Measurements from ENCODE around the gene TNFRSF11A. TPM values are rescaled to one million over a fixed set of nuclear protein-coding genes. Genes with fewer than 3 reads are reported as not detected.

TNFRSF11A gene
- total and polyA plus RNA-seq, 10 donors = 0.29 to 11.8 (median 4.2) TPM

DNA sequence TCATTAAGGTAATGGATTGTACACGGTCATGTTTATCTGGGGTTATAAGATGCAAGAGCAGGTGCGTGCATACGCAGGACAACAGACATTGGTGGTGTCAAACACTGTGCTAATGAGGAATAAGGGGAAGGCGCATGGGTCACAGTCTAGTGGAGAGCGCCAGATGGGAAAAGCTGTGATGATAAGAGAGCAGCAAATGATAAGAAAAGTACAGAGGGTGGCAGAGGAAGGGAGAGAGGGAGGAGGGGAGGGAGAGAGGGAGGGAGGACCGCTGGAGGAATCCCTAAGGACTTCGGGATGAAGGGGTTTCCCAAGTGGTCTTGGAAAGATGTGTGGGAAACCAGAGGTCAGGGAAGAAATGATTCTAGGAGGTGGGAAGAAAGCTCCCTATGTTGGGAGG lies 2.9 kb downstream of the TNFRSF11A start:
- Histone ChIP-seq H3K4me1 (peaks cover 17 to 81% (median 51%) of the 10 kb centered on the region in 6 donors), H3K9me3 (no peaks in the 10 kb centered on the region), H3K4me3 (no peak overlapping the region), H3K36me3 (no peaks in the 10 kb centered on the region), H3K27me3 (replicated peaks in 1 of 7) (peaks cover 3 to 97% (median 44%) of the 10 kb centered on the region in 7 donors), H3K27ac (no peak overlapping the region)
- no peak for DNase-seq
- 71 to 81% (median 79%) methylated on average over 7 of the region's 7 CpGs for WGBS, 5 donors
- TF ChIP-seq POLR2A (IDR thresholded peaks at IDR 0.05) = no peak
- no peak for TF ChIP-seq POLR2AphosphoS5 (IDR thresholded peaks at IDR 0.05)
- no peak for TF ChIP-seq CTCF (IDR thresholded peaks at IDR 0.05 in 8 of 11, conservative IDR thresholded peaks at IDR 0.05 in 3 of 11)
- intact Hi-C loops (cut with DNase I; ENCODE audit: low total_unique reads) = no loop called here

DNA sequence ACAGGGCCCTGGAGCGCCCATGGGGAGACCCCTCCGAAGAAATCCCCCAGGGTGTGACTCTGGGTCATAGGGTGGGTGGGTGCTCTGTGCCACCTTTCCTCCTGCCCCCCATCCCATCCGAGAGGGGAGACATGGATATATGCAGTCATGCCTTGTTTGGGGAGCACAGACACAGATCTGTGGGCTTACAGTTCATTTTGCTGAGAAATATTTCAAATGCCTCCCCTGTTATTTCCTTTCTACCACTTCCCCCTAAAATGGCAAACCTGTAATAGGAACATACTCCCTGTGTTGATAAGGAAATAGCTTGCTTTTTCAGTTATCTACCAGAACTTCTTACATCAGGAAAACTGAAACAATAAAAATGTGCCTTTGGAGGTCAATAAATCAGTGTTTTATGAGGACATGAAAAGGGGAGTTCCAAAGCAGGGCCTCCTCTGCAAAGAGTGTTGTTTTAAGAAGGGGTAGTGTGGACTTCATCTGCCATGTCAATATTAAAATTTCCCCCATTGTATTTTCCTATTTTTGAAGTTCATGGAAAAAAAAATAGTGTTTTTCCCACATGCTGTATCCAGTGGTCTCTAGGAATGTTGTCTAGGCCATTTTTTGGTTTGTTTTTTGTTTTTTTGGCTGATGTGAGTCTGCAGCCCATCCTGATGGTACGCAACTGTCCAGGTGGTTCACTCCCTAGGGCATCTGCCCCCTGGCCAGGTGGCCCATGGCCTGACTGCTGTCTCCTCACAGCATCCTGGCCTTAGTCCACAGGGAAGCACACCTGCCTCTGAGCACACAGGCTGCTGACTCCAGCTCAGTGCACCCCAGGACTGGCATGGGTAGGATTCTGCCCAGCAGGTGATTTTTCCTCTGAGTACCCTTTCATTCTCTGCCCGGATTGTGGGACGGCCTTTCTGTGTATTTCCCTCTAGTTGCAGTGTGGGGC lies 3.7 kb downstream of the TNFRSF11A start:
- DNase-seq = no peak
- no peaks in the 10 kb centered on the region for H3K36me3 ChIP-seq
- WGBS, 5 donors = 68 to 82% (median 71%) methylated on average over 6 of the region's 6 CpGs
- peaks cover 17 to 83% (median 51%) of the 10 kb centered on the region in 6 donors for H3K4me1 ChIP-seq
- H3K27ac ChIP-seq = no peak overlapping the region
- no peaks in the 10 kb centered on the region for H3K9me3 ChIP-seq
- intact Hi-C loops (cut with DNase I; ENCODE audit: low total_unique reads) = no loop called here
- H3K27me3 ChIP-seq (replicated peaks in 1 of 7) = peaks cover 3 to 95% (median 44%) of the 10 kb centered on the region in 7 donors
- TF ChIP-seq POLR2A (IDR thresholded peaks at IDR 0.05) (no peak), CTCF (IDR thresholded peaks at IDR 0.05 in 8 of 11, conservative IDR thresholded peaks at IDR 0.05 in 3 of 11) (no peak), POLR2AphosphoS5 (IDR thresholded peaks at IDR 0.05) (no peak)
- H3K4me3 ChIP-seq = no peak overlapping the region

DNA sequence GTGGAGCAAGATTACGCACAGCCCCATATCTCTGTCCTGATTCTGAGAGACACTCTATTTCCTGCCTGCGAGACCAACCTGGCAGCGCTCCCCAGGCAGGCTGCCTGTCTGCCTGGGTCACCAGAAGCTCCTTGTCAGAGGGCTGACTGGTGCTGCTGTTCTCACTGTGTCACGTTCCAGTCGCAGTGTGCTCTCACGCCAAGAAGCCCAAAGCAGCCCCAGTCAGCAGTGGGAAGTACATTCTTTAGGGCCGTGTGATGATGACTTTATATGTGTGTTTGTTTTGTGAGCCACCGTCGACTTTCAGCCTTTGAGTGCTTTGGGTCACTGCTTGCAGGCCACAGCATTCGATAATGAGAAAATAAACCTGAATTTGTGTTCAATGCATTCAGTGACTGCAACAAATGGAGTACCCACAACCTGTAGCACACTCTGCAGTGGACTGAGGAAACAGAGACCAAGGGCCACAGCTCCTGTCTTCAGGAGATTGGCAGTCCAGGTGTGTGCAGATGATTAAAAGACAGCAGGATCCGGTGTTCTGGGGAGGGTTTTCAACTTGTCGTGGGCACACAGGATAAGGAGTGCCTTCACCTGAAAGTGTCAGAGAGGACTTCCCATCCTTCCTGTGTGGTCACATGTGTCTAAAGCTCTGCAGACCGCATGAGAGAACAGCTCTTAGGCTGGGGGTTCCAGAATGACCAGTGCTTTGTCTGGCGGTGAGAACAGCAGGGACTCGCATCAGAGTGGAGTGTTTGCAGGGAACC lies 4.8 kb downstream of the TNFRSF11A start:
- DNase-seq = no peak
- no peaks in the 10 kb centered on the region for H3K9me3 ChIP-seq
- H3K4me1 ChIP-seq = peaks cover 17 to 73% (median 44%) of the 10 kb centered on the region in 6 donors
- no peaks in the 10 kb centered on the region for H3K36me3 ChIP-seq
- no peak for TF ChIP-seq CTCF (IDR thresholded peaks at IDR 0.05 in 8 of 11, conservative IDR thresholded peaks at IDR 0.05 in 3 of 11)
- TF ChIP-seq POLR2A (IDR thresholded peaks at IDR 0.05) = no peak
- TF ChIP-seq POLR2AphosphoS5 (IDR thresholded peaks at IDR 0.05) = no peak
- intact Hi-C loops (cut with DNase I; ENCODE audit: low total_unique reads) = no loop called here
- H3K27me3 ChIP-seq (replicated peaks in 1 of 7) = peaks cover 3 to 91% (median 44%) of the 10 kb centered on the region in 7 donors
- no peak overlapping the region for H3K27ac ChIP-seq
- no peak overlapping the region for H3K4me3 ChIP-seq
- WGBS, 5 donors = 37 to 45% (median 41%) methylated on average over 15 of the region's 15 CpGs

Data from spleen (tissue), 11 donors.